ENCODE results near the gene HOXB1. TPM values are rescaled to one million over a fixed set of nuclear protein-coding genes. Genes with fewer than 3 reads are reported as not detected.

Gene HOXB1
- total and polyA plus RNA-seq, 8 donors, result 0.28 TPM; not detected in 7

DNA sequence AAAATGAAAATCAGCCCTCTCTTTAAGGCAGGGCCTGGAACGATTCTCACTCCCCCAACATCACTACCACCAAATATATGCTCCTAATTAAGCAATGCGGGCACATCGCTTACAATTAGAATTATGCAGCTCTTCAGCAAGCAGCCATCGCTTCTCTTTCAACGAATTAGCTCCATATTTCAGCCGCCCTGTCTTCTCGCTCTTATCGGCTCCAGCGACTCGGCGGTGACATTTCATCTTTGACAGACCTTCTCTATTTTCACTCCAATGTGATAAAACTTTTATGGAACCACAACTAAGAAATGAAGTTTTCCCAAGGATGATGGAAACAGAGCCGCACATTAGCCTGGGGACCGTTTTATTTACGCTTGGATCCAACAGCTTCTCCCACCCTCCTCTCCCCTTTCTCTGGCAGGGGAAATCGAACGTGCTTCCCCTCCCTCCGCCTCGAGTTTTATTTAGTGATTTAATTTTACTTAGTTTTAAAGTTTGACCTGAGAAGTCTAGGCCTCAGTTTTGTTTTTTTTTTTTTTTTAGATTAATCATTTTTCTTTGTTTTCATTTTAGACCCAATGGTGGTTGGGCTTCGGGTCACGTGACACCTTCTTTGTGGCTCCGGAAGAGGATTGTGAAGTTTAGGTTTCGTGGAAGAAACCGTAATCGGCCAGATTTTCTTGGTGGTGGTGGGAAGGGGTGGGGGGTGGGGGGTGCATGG, 17.2 kb upstream of the HOXB1 start:
- WGBS, 5 donors, result 27 to 47% (median 37%) methylated on average over 24 of the region's 24 CpGs
- H3K4me1 ChIP-seq, result peaks cover 14 to 82% (median 56%) of the 10 kb centered on the region in 4 donors
- intact Hi-C loops (cut with DNase I; ENCODE audit: low total_unique reads), result no loop called here
- H3K9me3 ChIP-seq, result no peaks in the 10 kb centered on the region
- peaks cover 0 to 17% (median 7%) of the 10 kb centered on the region in 4 donors for H3K36me3 ChIP-seq
- peak overlapping the region; percentile 18 to 28 (median 22) for H3K4me3 ChIP-seq
- peaks cover 4 to 99% (median 42%) of the 10 kb centered on the region in 3 donors for H3K27me3 ChIP-seq
- TF ChIP-seq EP300 (IDR thresholded peaks at IDR 0.05) (no peak), POLR2A (IDR thresholded peaks at IDR 0.05) (no peak), POLR2AphosphoS5 (IDR thresholded peaks at IDR 0.05) (no peak)
- TF ChIP-seq, protein P1, sequence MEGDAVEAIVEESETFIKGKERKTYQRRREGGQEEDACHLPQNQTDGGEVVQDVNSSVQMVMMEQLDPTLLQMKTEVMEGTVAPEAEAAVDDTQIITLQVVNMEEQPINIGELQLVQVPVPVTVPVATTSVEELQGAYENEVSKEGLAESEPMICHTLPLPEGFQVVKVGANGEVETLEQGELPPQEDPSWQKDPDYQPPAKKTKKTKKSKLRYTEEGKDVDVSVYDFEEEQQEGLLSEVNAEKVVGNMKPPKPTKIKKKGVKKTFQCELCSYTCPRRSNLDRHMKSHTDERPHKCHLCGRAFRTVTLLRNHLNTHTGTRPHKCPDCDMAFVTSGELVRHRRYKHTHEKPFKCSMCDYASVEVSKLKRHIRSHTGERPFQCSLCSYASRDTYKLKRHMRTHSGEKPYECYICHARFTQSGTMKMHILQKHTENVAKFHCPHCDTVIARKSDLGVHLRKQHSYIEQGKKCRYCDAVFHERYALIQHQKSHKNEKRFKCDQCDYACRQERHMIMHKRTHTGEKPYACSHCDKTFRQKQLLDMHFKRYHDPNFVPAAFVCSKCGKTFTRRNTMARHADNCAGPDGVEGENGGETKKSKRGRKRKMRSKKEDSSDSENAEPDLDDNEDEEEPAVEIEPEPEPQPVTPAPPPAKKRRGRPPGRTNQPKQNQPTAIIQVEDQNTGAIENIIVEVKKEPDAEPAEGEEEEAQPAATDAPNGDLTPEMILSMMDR (IDR thresholded peaks at IDR 0.05), result no peak
- peak overlapping the region; percentile 64 to 95 (median 93) for H3K27ac ChIP-seq
- DNase-seq, result peak in 1 of 2 donors; percentile 84

DNA sequence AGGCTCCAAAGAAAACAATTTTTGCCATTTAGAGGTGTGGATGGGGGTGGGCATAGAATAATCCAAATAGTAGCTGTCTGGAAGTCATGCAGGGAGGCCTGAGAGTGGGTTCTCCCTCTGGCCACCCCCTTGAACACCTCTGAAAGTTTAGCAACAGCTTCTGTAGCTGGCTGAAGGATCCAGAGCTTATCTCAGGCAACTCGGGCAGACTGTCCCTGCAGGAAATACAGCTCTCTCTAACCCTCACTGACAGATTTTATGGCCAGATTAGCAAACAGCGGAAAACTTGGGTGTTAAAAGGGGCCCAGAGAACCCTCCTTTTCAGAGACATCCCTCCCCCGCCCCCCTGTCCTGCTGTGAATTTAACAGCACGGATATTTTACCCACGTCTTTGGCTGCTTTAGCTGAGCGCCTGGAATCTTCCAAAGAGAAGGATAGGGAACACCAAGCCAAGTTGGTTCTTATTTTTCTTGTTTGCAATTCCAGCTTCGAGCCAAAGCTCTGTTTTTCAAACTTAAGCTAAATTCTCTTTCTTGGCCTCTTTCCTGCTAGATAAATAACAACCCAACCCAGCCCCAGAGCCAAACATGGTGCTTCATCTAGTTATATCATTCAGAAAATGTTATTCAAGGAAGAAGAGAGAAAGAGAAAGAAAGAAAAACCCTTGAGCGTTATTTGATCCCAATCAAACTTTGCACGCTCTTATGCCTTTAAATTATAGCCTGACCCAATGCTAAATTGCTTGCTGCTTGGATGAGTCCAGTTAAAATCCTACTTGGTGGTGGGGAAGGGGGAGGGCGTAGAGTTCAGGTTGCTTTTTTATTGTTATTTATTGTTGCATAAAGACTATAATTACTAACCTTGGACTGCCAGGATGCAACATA, 16.4 kb upstream of the HOXB1 start:
- 30 to 55% (median 47%) methylated on average over 10 of the region's 10 CpGs for WGBS, 5 donors
- TF ChIP-seq EP300 (IDR thresholded peaks at IDR 0.05) (no peak), POLR2A (IDR thresholded peaks at IDR 0.05) (no peak), POLR2AphosphoS5 (IDR thresholded peaks at IDR 0.05) (no peak)
- TF ChIP-seq, protein P1 (IDR thresholded peaks at IDR 0.05), result no peak
- Histone ChIP-seq H3K4me1 (peaks cover 14 to 76% (median 51%) of the 10 kb centered on the region in 4 donors), H3K36me3 (peaks cover 0 to 17% (median 7%) of the 10 kb centered on the region in 4 donors), H3K27ac (peak overlapping the region; percentile 46 to 95 (median 93)), H3K27me3 (peaks cover 4 to 99% (median 48%) of the 10 kb centered on the region in 3 donors), H3K9me3 (no peaks in the 10 kb centered on the region), H3K4me3 (peak overlapping the region; percentile 18 to 31 (median 22))
- DNase-seq, result peak in 1 of 2 donors; percentile 83
- intact Hi-C loops (cut with DNase I; ENCODE audit: low total_unique reads), result no loop called here

DNA sequence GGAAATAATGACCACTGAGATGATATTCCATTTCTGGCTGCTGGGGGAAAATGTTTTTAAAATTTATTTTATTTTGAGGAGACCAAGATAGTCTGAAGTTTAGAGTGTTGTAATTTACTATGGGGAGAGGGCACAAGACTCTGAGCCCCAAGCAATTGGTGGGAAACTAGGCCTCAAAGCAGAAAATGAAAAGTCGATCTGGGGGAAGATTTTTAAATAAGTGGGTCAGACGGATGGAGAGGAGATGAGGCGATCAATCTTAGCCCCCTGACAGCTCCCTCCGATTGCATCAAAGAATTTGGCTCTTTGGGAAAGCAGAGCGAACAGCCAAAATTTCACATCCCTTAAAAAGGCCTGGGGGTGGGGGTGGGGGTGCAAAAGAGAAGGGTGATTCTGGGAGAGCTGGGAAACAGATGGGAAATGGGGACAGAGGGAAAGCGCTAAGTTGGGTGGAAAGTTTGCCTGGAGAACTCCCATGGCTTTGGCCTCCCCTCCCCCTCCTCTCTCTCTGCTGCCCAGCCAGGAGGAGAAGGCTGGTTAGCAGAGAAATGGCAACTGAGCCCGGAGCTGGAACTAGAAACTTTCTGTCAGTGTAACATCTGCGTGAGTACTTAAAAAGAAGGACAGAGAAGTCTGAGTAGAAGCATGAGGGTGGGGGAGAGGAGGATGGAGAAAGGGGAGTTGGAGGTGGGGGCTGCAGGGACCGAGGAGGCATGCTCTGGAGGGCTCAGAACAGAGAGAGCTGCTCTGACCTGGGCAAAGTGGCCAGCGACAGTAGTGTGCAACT, 15.5 kb upstream of the HOXB1 start:
- H3K27ac ChIP-seq, result peak overlapping the region; percentile 40 to 95 (median 93)
- no peaks in the 10 kb centered on the region for H3K9me3 ChIP-seq
- TF ChIP-seq POLR2AphosphoS5 (IDR thresholded peaks at IDR 0.05), result no peak
- no peak for TF ChIP-seq POLR2A (IDR thresholded peaks at IDR 0.05)
- TF ChIP-seq, protein P1 (IDR thresholded peaks at IDR 0.05), result no peak
- TF ChIP-seq EP300 (IDR thresholded peaks at IDR 0.05), result no peak
- H3K36me3 ChIP-seq, result peaks cover 0 to 17% (median 7%) of the 10 kb centered on the region in 4 donors
- peak in 1 of 2 donors; percentile 77 for DNase-seq
- H3K4me1 ChIP-seq, result peaks cover 14 to 68% (median 44%) of the 10 kb centered on the region in 4 donors
- H3K27me3 ChIP-seq, result peaks cover 4 to 99% (median 47%) of the 10 kb centered on the region in 3 donors
- 33 to 55% (median 43%) methylated on average over 10 of the region's 10 CpGs for WGBS, 5 donors
- intact Hi-C loops (cut with DNase I; ENCODE audit: low total_unique reads), result no loop called here
- peak overlapping the region in 3 of 4 donors; percentile 18 to 31 (median 25) for H3K4me3 ChIP-seq
